ENCODE measurements around the gene CDH5. TPM values are rescaled to one million over a fixed set of nuclear protein-coding genes. Genes with fewer than 3 reads are reported as not detected.
"Not testable (repeated sequence)": the region's sequence is repeated elsewhere in the genome, so short reads cannot be mapped to it uniquely, and the experiment has no call there.

The CDH5 gene
- total RNA-seq = not detected in 2 replicates

GRCh38 chr16:66366433-66367299 is at the start of gene CDH5:
Gene CDH5 (plus strand): TSS chr16:66366691. CDS start chr16:66379338, 12,647 bp downstream.
- H3K4me1 Mint-ChIP-seq (ENCODE audit: low read depth) = peaks cover 9% of the 10 kb centered on the region
- no peaks in the 10 kb centered on the region for H3K9me3 Mint-ChIP-seq
- no peaks in the 10 kb centered on the region for H3K36me3 Mint-ChIP-seq (ENCODE audit: low read depth)
- DNase-seq (ENCODE audit: low spot score) = no peak
- no peak within 1 kb of the TSS for H3K27ac Mint-ChIP-seq
- peaks cover 29% of the 10 kb centered on the region for H3K27me3 Mint-ChIP-seq (ENCODE audit: insufficient read depth)
- no peak within 1 kb of the TSS for H3K4me3 Mint-ChIP-seq
- intact Hi-C loops (cut with micrococcal nuclease) = no loop called here

GRCh38 chr16:66318505-66318904 is 48.0 kb upstream of the CDH5 start:
- Mint-ChIP-seq H3K27ac (no peak overlapping the region), H3K27me3 (ENCODE audit: insufficient read depth) (peaks cover 5% of the 10 kb centered on the region), H3K36me3 (ENCODE audit: low read depth) (no peaks in the 10 kb centered on the region), H3K4me3 (no peak overlapping the region), H3K4me1 (ENCODE audit: low read depth) (peaks cover 5% of the 10 kb centered on the region), H3K9me3 (no peaks in the 10 kb centered on the region)
- DNase-seq (ENCODE audit: low spot score) = no peak
- intact Hi-C loops (cut with micrococcal nuclease) = no loop called here

GRCh38 chr16:66320774-66321173 is 45.7 kb upstream of the CDH5 start:
- no peak for DNase-seq (ENCODE audit: low spot score)
- Mint-ChIP-seq H3K4me1 (ENCODE audit: low read depth) (no peaks in the 10 kb centered on the region), H3K27me3 (ENCODE audit: insufficient read depth) (peaks cover 3% of the 10 kb centered on the region), H3K36me3 (ENCODE audit: low read depth) (no peaks in the 10 kb centered on the region), H3K9me3 (no peaks in the 10 kb centered on the region), H3K27ac (no peak overlapping the region), H3K4me3 (no peak overlapping the region)
- intact Hi-C loops (cut with micrococcal nuclease) = no loop called here

DNA sequence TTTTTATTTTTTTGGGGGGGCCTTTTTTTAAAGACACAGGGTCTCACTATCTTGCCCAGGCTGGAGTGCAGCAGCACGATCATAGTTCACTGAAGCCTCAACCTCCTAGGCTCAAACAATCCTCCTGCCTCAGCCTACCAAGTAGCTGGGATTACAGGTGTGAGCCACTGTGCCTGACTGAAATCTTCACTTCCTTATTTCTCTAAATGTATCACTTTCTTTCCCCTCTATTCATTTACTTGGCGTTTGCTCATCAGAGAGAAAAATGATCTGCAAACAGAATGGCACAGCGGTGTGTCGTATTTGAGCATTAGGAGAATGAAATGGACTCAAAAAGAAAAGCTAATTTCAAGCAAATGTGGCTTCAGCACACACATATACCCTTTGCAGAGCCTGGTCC is 44.3 kb upstream of the CDH5 start:
- no peaks in the 10 kb centered on the region for H3K9me3 Mint-ChIP-seq
- H3K4me1 Mint-ChIP-seq (ENCODE audit: low read depth) = no peaks in the 10 kb centered on the region
- no peaks in the 10 kb centered on the region for H3K36me3 Mint-ChIP-seq (ENCODE audit: low read depth)

GRCh38 chr16:66324815-66325515 is 41.5 kb upstream of the CDH5 start:
- H3K27me3 Mint-ChIP-seq (ENCODE audit: insufficient read depth) = peaks cover 3% of the 10 kb centered on the region

More for the DNA sequence above, 44.3 kb upstream of the CDH5 start:
- H3K27me3 Mint-ChIP-seq (ENCODE audit: insufficient read depth) = peaks cover 3% of the 10 kb centered on the region
- intact Hi-C loops (cut with micrococcal nuclease) = no loop called here
- no peak overlapping the region for H3K27ac Mint-ChIP-seq
- H3K4me3 Mint-ChIP-seq = no peak overlapping the region
- no peak for DNase-seq (ENCODE audit: low spot score)

GRCh38 chr16:66325717-66326376 is 40.6 kb upstream of the CDH5 start:
- H3K4me3 Mint-ChIP-seq = no peak overlapping the region
- no peaks in the 10 kb centered on the region for H3K4me1 Mint-ChIP-seq (ENCODE audit: low read depth)
- no peaks in the 10 kb centered on the region for H3K36me3 Mint-ChIP-seq (ENCODE audit: low read depth)
- H3K27ac Mint-ChIP-seq = no peak overlapping the region
- peaks cover 3% of the 10 kb centered on the region for H3K27me3 Mint-ChIP-seq (ENCODE audit: insufficient read depth)
- no peaks in the 10 kb centered on the region for H3K9me3 Mint-ChIP-seq
- no peak for DNase-seq (ENCODE audit: low spot score)
- intact Hi-C loops (cut with micrococcal nuclease) = no loop called here

More at GRCh38 chr16:66324815-66325515, 41.5 kb upstream of the CDH5 start:
- Mint-ChIP-seq H3K9me3 (no peaks in the 10 kb centered on the region), H3K4me1 (ENCODE audit: low read depth) (no peaks in the 10 kb centered on the region), H3K36me3 (ENCODE audit: low read depth) (no peaks in the 10 kb centered on the region), H3K27ac (no peak overlapping the region), H3K4me3 (no peak overlapping the region)
- DNase-seq (ENCODE audit: low spot score) = no peak
- intact Hi-C loops (cut with micrococcal nuclease) = no loop called here

DNA sequence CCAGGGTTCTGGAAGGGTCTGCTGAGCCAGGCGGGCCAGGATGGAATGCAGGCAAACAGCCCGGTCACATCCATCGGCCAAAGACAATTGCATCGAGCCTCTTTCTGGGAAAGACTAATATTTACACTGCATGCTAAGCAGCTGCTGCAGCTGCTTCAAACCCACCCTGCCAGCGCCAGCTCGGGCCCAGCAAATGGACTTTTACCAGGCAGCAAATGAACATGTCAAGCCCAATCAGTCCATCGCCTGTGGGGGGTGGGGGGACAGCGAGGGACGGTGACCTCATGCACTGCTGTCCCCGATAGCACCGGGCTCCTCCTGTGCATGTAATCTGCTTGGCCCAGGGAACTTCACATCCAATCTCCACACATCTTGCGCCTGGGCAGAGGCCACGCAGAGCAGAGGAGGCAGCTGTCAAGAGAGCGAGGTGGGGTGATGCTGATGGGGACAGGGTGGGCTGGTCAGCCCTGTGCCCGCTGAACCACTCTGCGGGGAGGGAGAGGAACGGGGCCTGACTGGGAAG is 39.4 kb upstream of the CDH5 start:
- Mint-ChIP-seq H3K4me3 (no peak overlapping the region), H3K9me3 (no peaks in the 10 kb centered on the region), H3K27ac (no peak overlapping the region), H3K36me3 (ENCODE audit: low read depth) (no peaks in the 10 kb centered on the region), H3K4me1 (ENCODE audit: low read depth) (no peaks in the 10 kb centered on the region), H3K27me3 (ENCODE audit: insufficient read depth) (peaks cover under 1% of the 10 kb centered on the region)
- DNase-seq (ENCODE audit: low spot score) = no peak
- intact Hi-C loops (cut with micrococcal nuclease) = no loop called here

- no peaks in the 10 kb centered on the region for H3K4me1 Mint-ChIP-seq (ENCODE audit: low read depth)
- no peaks in the 10 kb centered on the region for H3K9me3 Mint-ChIP-seq
- intact Hi-C loops (cut with micrococcal nuclease) = no loop called here
- H3K4me3 Mint-ChIP-seq = no peak overlapping the region
- no peak for DNase-seq (ENCODE audit: low spot score)
- no peak overlapping the region for H3K27ac Mint-ChIP-seq
- peaks cover 2% of the 10 kb centered on the region for H3K27me3 Mint-ChIP-seq (ENCODE audit: insufficient read depth)
- no peaks in the 10 kb centered on the region for H3K36me3 Mint-ChIP-seq (ENCODE audit: low read depth)
These were observed 38.2 kb upstream of the CDH5 start for GRCh38 chr16:66328282-66328681.

DNA sequence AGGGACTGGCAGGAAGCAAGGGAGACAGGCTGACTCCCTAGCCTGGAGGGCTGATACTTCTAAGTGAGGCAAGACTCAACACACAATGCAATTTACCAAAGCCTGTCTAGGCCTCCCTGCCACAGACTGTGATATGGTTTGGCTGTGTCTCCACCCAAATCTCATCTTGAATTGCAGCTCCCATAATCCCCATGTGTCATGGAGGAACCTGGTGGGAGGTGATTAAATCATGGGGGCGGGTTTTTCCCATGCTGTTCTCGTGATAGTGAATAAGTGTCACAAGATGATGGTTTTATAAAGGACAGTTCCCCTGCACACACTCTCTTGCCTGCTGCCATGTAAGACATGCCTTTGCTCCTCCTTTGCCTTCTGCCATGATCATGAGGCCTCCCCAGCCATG is 35.0 kb upstream of the CDH5 start:
- H3K4me3 Mint-ChIP-seq; intact Hi-C loops (cut with micrococcal nuclease); DNase-seq (ENCODE audit: low spot score); H3K9me3 Mint-ChIP-seq; H3K27me3 Mint-ChIP-seq (ENCODE audit: insufficient read depth); H3K4me1 Mint-ChIP-seq (ENCODE audit: low read depth); H3K27ac Mint-ChIP-seq; H3K36me3 Mint-ChIP-seq (ENCODE audit: low read depth): not testable (repeated sequence)

GRCh38 chr16:66332634-66333610 is 33.6 kb upstream of the CDH5 start:
- no peaks in the 10 kb centered on the region for H3K4me1 Mint-ChIP-seq (ENCODE audit: low read depth)
- H3K9me3 Mint-ChIP-seq = no peaks in the 10 kb centered on the region
- peaks cover 5% of the 10 kb centered on the region for H3K27me3 Mint-ChIP-seq (ENCODE audit: insufficient read depth)
- H3K4me3 Mint-ChIP-seq = no peak overlapping the region
- H3K27ac Mint-ChIP-seq = no peak overlapping the region
- DNase-seq (ENCODE audit: low spot score) = no peak
- intact Hi-C loops (cut with micrococcal nuclease) = no loop called here
- no peaks in the 10 kb centered on the region for H3K36me3 Mint-ChIP-seq (ENCODE audit: low read depth)

- intact Hi-C loops (cut with micrococcal nuclease) = no loop called here
- Mint-ChIP-seq H3K27ac (no peak overlapping the region), H3K4me3 (no peak overlapping the region), H3K9me3 (no peaks in the 10 kb centered on the region), H3K27me3 (ENCODE audit: insufficient read depth) (peaks cover 7% of the 10 kb centered on the region), H3K36me3 (ENCODE audit: low read depth) (no peaks in the 10 kb centered on the region), H3K4me1 (ENCODE audit: low read depth) (no peaks in the 10 kb centered on the region)
- no peak for DNase-seq (ENCODE audit: low spot score)
These were observed 31.5 kb upstream of the CDH5 start for GRCh38 chr16:66334853-66335574.

Measured in activated T-helper 1 cell treated with anti-CD3 and anti-CD28 coated beads, Interleukin-12 subunit alpha, Interleukin-12 subunit beta, Interleukin-2, Interleukin-4 antibody, amounts not matched to agents 30 ng/mL and 10 ng/mL and 1 ng/mL, durations not matched to agents 14 hours and 24 hours and 36 hours (primary cell).